HepG2 (cell line): ENCODE data around the gene AKAP8L. TPM values are rescaled to one million over a fixed set of nuclear protein-coding genes. Genes with fewer than 3 reads are reported as not detected.

ENCODE experiments used
- ATAC-seq: fragments of 200-7000 bp; cut with Tn5 transposase; 3 replicates; pipeline ENCODE4 v1.9.1; 2020; ENCODE audit warnings: mild to moderate bottlenecking, moderate library complexity
- BruUV-seq: library from RNA; stranded (reverse); fragments of 400-500 nt; replicated peaks from 2 replicates; lab custom pipeline; 2021; lab: Mats Ljungman, UMichigan
- CTCF ChIA-PET: fragments of 300-600 bp; formaldehyde crosslinking; extraction: SDS; loops from one replicate; lab custom pipeline; 2021; ENCODE audit warnings: low total read pairs, inconsistent platforms, low intra/inter-chr PET ratio; lab: Yijun Ruan, JAX
- POLR2A ChIA-PET: fragments of 350-600 bp; sonication (Branson Sonifier 250); formaldehyde crosslinking; loops from one replicate; lab custom pipeline; 2020; ENCODE audit warnings: antibody characterized with exemption, inconsistent platforms; lab: Yijun Ruan, JAX
- DNase-seq: peaks from one replicate; pipeline ENCODE4 v3.0.0-alpha.2; 2015; ENCODE audit warnings: low spot score
- FAIRE-seq: peaks from 3 replicates; lab custom pipeline; 2011; peaks lifted over from hg19 to GRCh38; lab: Jason Lieb, UNC
- H2AFZ ChIP-seq: one replicate; pipeline ENCODE4 v1.6.1; 2011; ENCODE audit warnings: low read length, inconsistent platforms
- H3K27ac ChIP-seq: fragments of 300-600 bp; 3 replicates; pipeline ENCODE4 v1.8.0; 2011; ENCODE audit warnings: mixed run types, mild to moderate bottlenecking, mixed read lengths, low read length, inconsistent platforms; ENCODE audit not compliant: insufficient read depth; ENCODE audit errors: extremely low read length
- H3K27me3 ChIP-seq, 2 experiments: fragments of 200-600 bp in 1 of 2; 2 replicates in 1 of 2; 3 replicates in 1 of 2; pipeline versions ENCODE4 v1.6.0 to v1.8.0; 2011; ENCODE audit warnings: low read length in 2 of 2, mild to moderate bottlenecking in 2 of 2, moderate library complexity in 2 of 2, inconsistent platforms in 1 of 2; ENCODE audit not compliant: insufficient read depth in 2 of 2, control insufficient read depth in 1 of 2
- H3K36me3 ChIP-seq, 2 experiments: fragments of 200-600 bp in 1 of 2; replicated peaks in 1 of 2; 2 replicates in 1 of 2; 3 replicates in 1 of 2; pipeline versions ENCODE4 v1.5.1 to v1.8.0; 2011; ENCODE audit warnings: low read length in 2 of 2, inconsistent platforms in 1 of 2; ENCODE audit not compliant: insufficient read depth in 2 of 2, control insufficient read depth in 1 of 2
- H3K4me1 ChIP-seq: 2 replicates; pipeline ENCODE4 v1.5.1; 2012; ENCODE audit warnings: low read length, inconsistent platforms; ENCODE audit not compliant: insufficient read depth
- H3K4me2 ChIP-seq: 2 replicates; pipeline ENCODE4 v1.6.0; 2011; ENCODE audit warnings: low read depth, low read length, inconsistent platforms
- H3K4me3 ChIP-seq, 3 experiments: fragments of 200-600 bp in 1 of 3; sonication (generic), shearing (Covaris generic) in 1 of 3; replicated peaks in 1 of 3; 2 replicates each; pipeline ENCODE4 v1.5.1; 2011 to 2016; ENCODE audit warnings: low read length in 3 of 3, inconsistent platforms in 2 of 3, low read depth in 2 of 3, mild to moderate bottlenecking in 2 of 3, control low read depth in 1 of 3, mixed read lengths in 1 of 3; ENCODE audit not compliant: insufficient read depth in 1 of 3
- H3K79me2 ChIP-seq: one replicate; pipeline ENCODE4 v1.6.1; 2011; ENCODE audit warnings: low read length, inconsistent platforms; ENCODE audit not compliant: insufficient read depth
- H3K9ac ChIP-seq: 2 replicates; pipeline ENCODE4 v1.6.0; 2011; ENCODE audit warnings: mild to moderate bottlenecking, low read depth, low read length, inconsistent platforms; ENCODE audit not compliant: insufficient read depth
- H3K9me3 ChIP-seq: 2 replicates; pipeline ENCODE4 v1.5.1; 2012; ENCODE audit warnings: mild to moderate bottlenecking, low read length
- H4K20me1 ChIP-seq: 2 replicates; pipeline ENCODE4 v1.6.0; 2011; ENCODE audit warnings: inconsistent platforms, mild to moderate bottlenecking, low read length, moderate library complexity; ENCODE audit not compliant: insufficient read depth
- BHLHE40 ChIP-seq: IDR thresholded peaks from 2 replicates; pipeline ENCODE4 v1.6.1; 2011; ENCODE audit warnings: low read length, improper control_type of control experiment
- CENPBD1 ChIP-seq: sonication (generic); formaldehyde crosslinking; IDR thresholded peaks from 2 replicates; pipeline ENCODE4 v1.8.0; 2022; ENCODE audit warnings: missing genetic modification reagents, low read depth, mild to moderate bottlenecking, borderline replicate concordance
- KDM3A ChIP-seq: IDR thresholded peaks from 2 replicates; pipeline ENCODE4 v1.6.1; 2018; ENCODE audit warnings: low read depth, missing compliant biosample characterization
- NFIB ChIP-seq: sonication (generic); formaldehyde crosslinking; IDR thresholded peaks from 2 replicates; pipeline ENCODE4 v1.9.0; 2021; ENCODE audit warnings: missing genetic modification reagents, mild to moderate bottlenecking, borderline replicate concordance
- PRMT3 ChIP-seq: sonication (generic); formaldehyde crosslinking; IDR thresholded peaks from 2 replicates; pipeline ENCODE4 v1.8.1; 2022; ENCODE audit warnings: low read depth, mild to moderate bottlenecking, moderate library complexity, missing genetic modification reagents, borderline replicate concordance
- REXO4 ChIP-seq: sonication (generic); formaldehyde crosslinking; IDR thresholded peaks from 2 replicates; pipeline ENCODE4 v1.8.0; 2022; ENCODE audit warnings: missing genetic modification reagents, mild to moderate bottlenecking, borderline replicate concordance
- SNAI1 ChIP-seq: sonication (generic); formaldehyde crosslinking; IDR thresholded peaks from 2 replicates; pipeline ENCODE4 v1.5.0; 2020; ENCODE audit warnings: mild to moderate bottlenecking, missing genetic modification reagents, borderline replicate concordance
- ZBTB4 ChIP-seq: sonication (generic); formaldehyde crosslinking; IDR thresholded peaks from 2 replicates; pipeline ENCODE4 v1.4.0; 2020; ENCODE audit warnings: missing genetic modification reagents, mild to moderate bottlenecking, borderline replicate concordance
- ZBTB42 ChIP-seq: sonication (generic); formaldehyde crosslinking; IDR thresholded peaks from 2 replicates; pipeline ENCODE4 v1.5.0; 2020; ENCODE audit warnings: mild to moderate bottlenecking, missing genetic modification reagents
- ZKSCAN1 ChIP-seq: fragments of 150-350 bp; IDR thresholded peaks from 2 replicates; pipeline ENCODE4 v1.6.1; 2014; ENCODE audit warnings: low read length
- ZNF263 ChIP-seq: sonication (generic); formaldehyde crosslinking; IDR thresholded peaks from 2 replicates; pipeline ENCODE4 v1.4.0; 2020; ENCODE audit warnings: missing genetic modification reagents
- ZNF34 ChIP-seq: sonication (generic); formaldehyde crosslinking; IDR thresholded peaks from 2 replicates; pipeline ENCODE4 v1.4.0; 2020; ENCODE audit warnings: mild to moderate bottlenecking, missing genetic modification reagents, borderline replicate concordance
- ZNF556 ChIP-seq: sonication (generic); formaldehyde crosslinking; IDR thresholded peaks from 2 replicates; pipeline ENCODE4 v1.4.0; 2020; ENCODE audit warnings: mild to moderate bottlenecking, missing genetic modification reagents, borderline replicate concordance
- ZNF639 ChIP-seq: conservative IDR thresholded peaks from 2 replicates; pipeline ENCODE4 v1.6.1; 2018; ENCODE audit warnings: missing genetic modification reagents
- WGBS: methylation state at CpG from one replicate; pipeline ENCODE4 v1.1.6; 2017; ENCODE audit warnings: low lambda C conversion rate; 5-methylcytosine and 5-hydroxymethylcytosine counted together
- in situ Hi-C: cut with HindIII; loops from 2 replicates; pipeline ENCODE4 v1.10.0; 2017; ENCODE audit warnings: low pct_unique_long_range_greater_than_20kb; ENCODE audit not compliant: extremely low pct_ligation_motif_present
- intact Hi-C: fragments of 100-400 bp; cut with micrococcal nuclease; formaldehyde crosslinking; loops from one replicate; pipeline ENCODE4 v1.10.0; 2022; ENCODE audit not compliant: unreplicated experiment
- polyA plus RNA-seq, 8 experiments: library from polyadenylated mRNA; depleted of rRNA in 3 of 8; stranded (reverse) in 7 of 8; unstranded in 1 of 8; fragments of >200 nt; fragmentation: Illumina TruSeq in 4 of 8; extraction: Trizol in 4 of 8; gene quantifications; 2 replicates each; pipeline versions ENCODE4 v1.2.1 to v1.2.3, GENCODE V29; 2011 to 2016; ENCODE audit warnings: low read depth in 4 of 8, missing spikeins in 1 of 8, mixed read lengths in 1 of 8; ENCODE audit not compliant: insufficient read depth in 1 of 8
- total RNA-seq, 5 experiments: library from RNA; depleted of rRNA; stranded (reverse); fragments of >200 nt; fragmentation: Illumina TruSeq; extraction: Trizol; gene quantifications; 2 replicates each; pipeline ENCODE4 v1.2.3, GENCODE V29; 2016; ENCODE audit warnings: low read depth in 1 of 5
- TF ChIP-seq, protein P1 (sequence below): sonication (generic); formaldehyde crosslinking; IDR thresholded peaks from 2 replicates; pipeline ENCODE4 v1.4.0; 2020; ENCODE audit warnings: missing genetic modification reagents, borderline replicate concordance

AKAP8L gene
- total and polyA plus RNA-seq, 2 of the 13 experiments (the other 11 are each of a cell fraction or from before 2014, with no cell fraction given): 48.2 to 49.6 TPM

GRCh38 chr19:15331419-15332310 lies 87.1 kb downstream of the AKAP8L start:
- ATAC-seq: peak; percentile 56
- no TSS peak for BruUV-seq
- DNase-seq: no peak
- Histone ChIP-seq H3K36me3 (peaks cover 0 to 4% of the 10 kb centered on the region in 2 experiments; a peak in 1 of 5 replicates), H3K79me2 (peaks cover 61% of the 10 kb centered on the region), H3K4me1 (peaks cover 52% of the 10 kb centered on the region), H3K4me3 (peak overlapping the region; percentile 66 to 99 (median 99)), H4K20me1 (peaks cover 46% of the 10 kb centered on the region), H2AFZ (no peak overlapping the region), H3K27ac (peak overlapping the region; percentile 76), H3K27me3 (no peaks in the 10 kb centered on the region; a peak in 1 of 5 replicates), H3K9me3 (no peaks in the 10 kb centered on the region), H3K9ac (peak overlapping the region; percentile 98), H3K4me2 (peak overlapping the region; percentile 96)
- WGBS: 2% methylated on average over 25 of the region's 122 CpGs
- FAIRE-seq: no peak
- intact Hi-C loops: loop anchor here (5.0 kb wide), 1 partner anchor 34 kb away; no protein-coding TSS in a partner anchor
- CTCF ChIA-PET: no interaction called here
- POLR2A ChIA-PET: interaction anchor here (1.0 to 2.7 kb wide), 4 partner anchors 34 to 88 kb away, joined by 4 to 20 read pairs (median 6); partner anchors contain the start of genes AKAP8 and AKAP8L
- in situ Hi-C loops: loop anchor here (5.0 kb wide), 1 partner anchor 34 kb away; no protein-coding TSS in a partner anchor
- TF ChIP-seq ZBTB4 (CRISPR knock-in tag) (no peak), REXO4 (CRISPR knock-in tag) (no peak), ZKSCAN1 (no peak), CENPBD1 (CRISPR knock-in tag) (no peak), ZNF639 (CRISPR knock-in tag) (no peak), NFIB (CRISPR knock-in tag) (no peak), ZNF263 (CRISPR knock-in tag) (peak; percentile 16; the same call in 1 of the 2 replicates), ZNF556 (no peak), ZBTB42 (no peak), PRMT3 (CRISPR knock-in tag) (no peak), ZNF34 (no peak), BHLHE40 (no peak), SNAI1 (CRISPR knock-in tag) (no peak), KDM3A (CRISPR knock-in tag) (no peak)
- TF ChIP-seq, protein P1, sequence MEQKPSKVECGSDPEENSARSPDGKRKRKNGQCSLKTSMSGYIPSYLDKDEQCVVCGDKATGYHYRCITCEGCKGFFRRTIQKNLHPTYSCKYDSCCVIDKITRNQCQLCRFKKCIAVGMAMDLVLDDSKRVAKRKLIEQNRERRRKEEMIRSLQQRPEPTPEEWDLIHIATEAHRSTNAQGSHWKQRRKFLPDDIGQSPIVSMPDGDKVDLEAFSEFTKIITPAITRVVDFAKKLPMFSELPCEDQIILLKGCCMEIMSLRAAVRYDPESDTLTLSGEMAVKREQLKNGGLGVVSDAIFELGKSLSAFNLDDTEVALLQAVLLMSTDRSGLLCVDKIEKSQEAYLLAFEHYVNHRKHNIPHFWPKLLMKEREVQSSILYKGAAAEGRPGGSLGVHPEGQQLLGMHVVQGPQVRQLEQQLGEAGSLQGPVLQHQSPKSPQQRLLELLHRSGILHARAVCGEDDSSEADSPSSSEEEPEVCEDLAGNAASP (CRISPR knock-in tag): no peak
